Spleen (tissue), 7 donors: Measurements from ENCODE around the gene ZNF714.

Experiments
- CTCF ChIP-seq, 11 experiments: fragments of 200-600 bp in 7 of 11; fragments of 450-650 bp in 4 of 11; sonication (generic) in 4 of 11; IDR thresholded peaks in 8 of 11; conservative IDR thresholded peaks in 3 of 11; 1 replicate in 7 of 11; 2 replicates in 4 of 11; pipeline versions ENCODE4 v1.4.0 to v1.8.0; 2016 to 2021; ENCODE audit warnings: antibody characterized with exemption in 11 of 11, inconsistent platforms in 4 of 11, mild to moderate bottlenecking in 1 of 11
- POLR2A ChIP-seq, 3 donors: fragments of 450-650 bp; IDR thresholded peaks; one replicate each; pipeline ENCODE4 v1.5.1; 2017; ENCODE audit warnings: antibody characterized with exemption in 3 of 3, mild to moderate bottlenecking in 1 of 3
- POLR2AphosphoS5 ChIP-seq, 3 donors: sonication (generic); formaldehyde crosslinking; IDR thresholded peaks; one replicate each; pipeline ENCODE4 v1.5.1; 2017; ENCODE audit warnings: antibody characterized with exemption in 3 of 3
- donor health status: DM: no; HTN: no; CAD: no; lungs with moderate emphysema.
- donor health status: DM: no; HTN: no; CAD: no.
- donor health status: DM: no; HTN: no; CAD: no.

- TF ChIP-seq CTCF (IDR thresholded peaks at IDR 0.05 in 8 of 11, conservative IDR thresholded peaks at IDR 0.05 in 3 of 11) = no peak
- no peak for TF ChIP-seq POLR2A (IDR thresholded peaks at IDR 0.05)
- no peak for TF ChIP-seq POLR2AphosphoS5 (IDR thresholded peaks at IDR 0.05)
Observed at GRCh38 chr19:21133633-21134032, 51.6 kb downstream of the ZNF714 start.
